Ishikawa (cell line): Measurements from ENCODE around the gene B9D2.

Experiments
- CEBPB ChIP-seq: IDR thresholded peaks from 2 replicates; pipeline ENCODE4 v1.6.1; 2012
- CREB1 ChIP-seq: IDR thresholded peaks from 2 replicates; pipeline ENCODE4 v1.6.1; 2012; ENCODE audit warnings: low read depth
- EGR1 ChIP-seq: IDR thresholded peaks from 2 replicates; pipeline ENCODE4 v1.6.1; 2012
- EP300 ChIP-seq: IDR thresholded peaks from 2 replicates; pipeline ENCODE4 v1.6.1; 2012; ENCODE audit warnings: borderline replicate concordance
- FOXM1 ChIP-seq: IDR thresholded peaks from 2 replicates; pipeline ENCODE4 v1.6.1; 2012; ENCODE audit warnings: low read depth, borderline replicate concordance
- NFIC ChIP-seq: IDR thresholded peaks from 2 replicates; pipeline ENCODE4 v1.6.1; 2012
- RAD21 ChIP-seq: IDR thresholded peaks from 2 replicates; pipeline ENCODE4 v1.6.1; 2012; ENCODE audit warnings: low read depth
- TAF1 ChIP-seq: IDR thresholded peaks from 2 replicates; pipeline ENCODE4 v1.6.1; 2012; ENCODE audit warnings: low read depth, mild to moderate bottlenecking
- TCF12 ChIP-seq: IDR thresholded peaks from 2 replicates; pipeline ENCODE4 v1.6.1; 2012; ENCODE audit warnings: low read depth
- TEAD4 ChIP-seq: IDR thresholded peaks from 2 replicates; pipeline ENCODE4 v1.6.1; 2012
- YY1 ChIP-seq: IDR thresholded peaks from 2 replicates; pipeline ENCODE4 v1.6.1; 2012; ENCODE audit warnings: low read depth
- TF ChIP-seq, protein P1 (sequence below): IDR thresholded peaks from 2 replicates; pipeline ENCODE4 v1.6.1; 2012
- TF ChIP-seq, protein P2 (sequence below): IDR thresholded peaks from 2 replicates; pipeline ENCODE4 v1.6.1; 2012; ENCODE audit warnings: low read depth, mild to moderate bottlenecking

DNA sequence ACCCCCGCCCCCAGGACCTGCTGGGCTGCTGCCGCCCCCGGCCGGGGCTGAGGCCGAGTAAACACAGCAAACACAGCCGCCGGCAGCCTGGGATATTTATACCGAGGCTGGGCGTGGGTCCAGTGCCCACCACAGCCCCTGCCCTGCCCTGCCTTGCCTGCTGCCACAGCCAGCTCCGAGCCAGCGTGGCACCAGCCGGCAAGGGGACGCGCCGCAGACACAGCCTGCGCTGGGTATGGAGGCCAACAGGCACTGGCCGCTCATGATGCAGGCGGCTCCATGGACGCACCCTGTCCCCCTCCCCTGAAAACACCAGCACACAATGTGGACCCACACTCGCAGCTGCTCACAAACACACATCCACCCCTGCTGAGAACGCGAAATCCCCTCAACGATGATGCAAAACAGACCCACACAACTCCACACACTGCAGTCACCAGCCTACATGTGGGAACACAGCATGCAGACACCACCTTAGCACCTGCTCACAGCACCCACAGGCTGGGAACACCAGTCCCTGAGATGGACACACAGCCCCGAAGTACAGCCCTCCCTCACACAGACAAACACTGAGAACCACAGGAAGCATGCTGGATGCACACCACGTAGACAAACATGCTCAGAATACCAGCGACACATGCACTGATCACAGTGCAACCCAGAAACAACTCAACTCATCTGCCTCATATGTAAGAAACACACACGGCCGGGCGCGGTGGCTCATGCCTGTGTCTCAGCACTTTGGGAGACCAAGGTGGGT is 37.8 kb downstream of the B9D2 start:
- TF ChIP-seq CREB1 (no peak), TCF12 (no peak), CEBPB (no peak), TAF1 (no peak), EP300 (no peak), RAD21 (no peak), YY1 (no peak), FOXM1 (no peak), NFIC (no peak), TEAD4 (no peak), EGR1 (no peak)
- TF ChIP-seq, protein P1, sequence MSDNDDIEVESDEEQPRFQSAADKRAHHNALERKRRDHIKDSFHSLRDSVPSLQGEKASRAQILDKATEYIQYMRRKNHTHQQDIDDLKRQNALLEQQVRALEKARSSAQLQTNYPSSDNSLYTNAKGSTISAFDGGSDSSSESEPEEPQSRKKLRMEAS: no peak
- TF ChIP-seq, protein P2, sequence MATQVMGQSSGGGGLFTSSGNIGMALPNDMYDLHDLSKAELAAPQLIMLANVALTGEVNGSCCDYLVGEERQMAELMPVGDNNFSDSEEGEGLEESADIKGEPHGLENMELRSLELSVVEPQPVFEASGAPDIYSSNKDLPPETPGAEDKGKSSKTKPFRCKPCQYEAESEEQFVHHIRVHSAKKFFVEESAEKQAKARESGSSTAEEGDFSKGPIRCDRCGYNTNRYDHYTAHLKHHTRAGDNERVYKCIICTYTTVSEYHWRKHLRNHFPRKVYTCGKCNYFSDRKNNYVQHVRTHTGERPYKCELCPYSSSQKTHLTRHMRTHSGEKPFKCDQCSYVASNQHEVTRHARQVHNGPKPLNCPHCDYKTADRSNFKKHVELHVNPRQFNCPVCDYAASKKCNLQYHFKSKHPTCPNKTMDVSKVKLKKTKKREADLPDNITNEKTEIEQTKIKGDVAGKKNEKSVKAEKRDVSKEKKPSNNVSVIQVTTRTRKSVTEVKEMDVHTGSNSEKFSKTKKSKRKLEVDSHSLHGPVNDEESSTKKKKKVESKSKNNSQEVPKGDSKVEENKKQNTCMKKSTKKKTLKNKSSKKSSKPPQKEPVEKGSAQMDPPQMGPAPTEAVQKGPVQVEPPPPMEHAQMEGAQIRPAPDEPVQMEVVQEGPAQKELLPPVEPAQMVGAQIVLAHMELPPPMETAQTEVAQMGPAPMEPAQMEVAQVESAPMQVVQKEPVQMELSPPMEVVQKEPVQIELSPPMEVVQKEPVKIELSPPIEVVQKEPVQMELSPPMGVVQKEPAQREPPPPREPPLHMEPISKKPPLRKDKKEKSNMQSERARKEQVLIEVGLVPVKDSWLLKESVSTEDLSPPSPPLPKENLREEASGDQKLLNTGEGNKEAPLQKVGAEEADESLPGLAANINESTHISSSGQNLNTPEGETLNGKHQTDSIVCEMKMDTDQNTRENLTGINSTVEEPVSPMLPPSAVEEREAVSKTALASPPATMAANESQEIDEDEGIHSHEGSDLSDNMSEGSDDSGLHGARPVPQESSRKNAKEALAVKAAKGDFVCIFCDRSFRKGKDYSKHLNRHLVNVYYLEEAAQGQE: no peak
